ENCODE measurements around the gene PDE6H.
A peak's percentile ranks its signal among the peaks of the same experiment; 100 is the strongest.

The PDE6H gene

DNA sequence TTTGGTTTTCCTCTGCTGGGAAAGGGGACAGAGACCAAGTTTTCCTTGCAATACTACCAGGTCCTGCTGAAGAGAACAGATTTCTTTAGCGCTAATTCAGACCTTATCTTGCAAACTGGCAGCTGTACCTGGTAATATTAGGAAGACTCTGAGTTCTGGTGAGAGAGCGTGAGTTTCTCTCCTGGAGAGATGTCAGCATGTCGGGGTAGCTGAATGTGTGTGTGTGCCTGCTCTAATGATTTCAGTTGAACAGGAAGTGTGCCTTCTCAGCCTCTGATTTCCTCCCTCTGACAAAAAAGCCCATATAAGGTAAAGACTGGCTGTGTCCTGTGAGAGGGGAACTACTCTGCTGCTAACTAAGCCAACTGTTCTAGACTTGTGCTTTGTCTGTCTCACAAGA is 24.2 kb upstream of the PDE6H start:
- Histone ChIP-seq H3K4me2 (ENCODE audit: low read depth, low read length, poor library complexity, severe bottlenecking) (peak overlapping the region; percentile 93), H3K27me3 (ENCODE audit: insufficient read depth, low read length, poor library complexity, severe bottlenecking) (no peaks in the 10 kb centered on the region), H4K20me1 (ENCODE audit: insufficient read depth, low read length, poor library complexity, severe bottlenecking) (peaks cover 41% of the 10 kb centered on the region), H3K36me3 (ENCODE audit: insufficient read depth, low read length) (peaks cover 72% of the 10 kb centered on the region), H3K4me3 (ENCODE audit: low read length, poor library complexity, severe bottlenecking) (peak overlapping the region; percentile 79), H3K9ac (ENCODE audit: low read depth, low read length, poor library complexity, severe bottlenecking) (peak overlapping the region; percentile 98), H3K4me1 (ENCODE audit: insufficient read depth, low read length, poor library complexity, severe bottlenecking) (peaks cover 84% of the 10 kb centered on the region), H3F3A (ENCODE audit: low read depth) (peaks cover 32% of the 10 kb centered on the region), H3K9me3 (ENCODE audit: insufficient read depth, low read depth, low read length) (no peaks in the 10 kb centered on the region), H3K9me2 (replicated peaks; ENCODE audit: low read depth, low read length) (no peaks in the 10 kb centered on the region), H3K79me2 (ENCODE audit: insufficient read depth, low read length) (peaks cover 89% of the 10 kb centered on the region), H2AFZ (ENCODE audit: low read length) (no peak overlapping the region)
- TF ChIP-seq EZH2phosphoT487 (IDR thresholded peaks at IDR 0.05; ENCODE audit: borderline replicate concordance) (no peak), CTCF (conservative IDR thresholded peaks at IDR 0.05; ENCODE audit: low read length) (no peak)

DNA sequence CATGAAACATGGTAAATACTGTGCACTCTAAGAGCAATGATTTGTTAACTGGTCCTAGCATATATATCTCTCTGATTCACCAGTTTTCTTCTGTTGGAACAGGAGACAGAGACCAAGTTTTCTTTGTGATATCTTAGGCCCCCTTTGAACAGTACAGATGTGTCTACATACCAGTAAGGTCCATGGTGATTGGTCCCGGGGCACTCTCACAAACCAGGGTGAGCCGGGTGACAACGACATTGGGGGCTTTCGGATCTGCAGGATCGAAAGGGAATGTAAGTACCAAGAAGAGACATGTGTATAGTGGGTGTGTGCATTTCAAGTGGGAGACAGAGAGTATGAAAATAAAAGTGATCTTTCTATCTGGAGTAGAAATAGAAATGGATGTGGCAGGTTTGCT is 23.2 kb upstream of the PDE6H start:
- H3K4me2 ChIP-seq (ENCODE audit: low read depth, low read length, poor library complexity, severe bottlenecking), result peak overlapping the region; percentile 93
- no peaks in the 10 kb centered on the region for H3K27me3 ChIP-seq (ENCODE audit: insufficient read depth, low read length, poor library complexity, severe bottlenecking)
- H4K20me1 ChIP-seq (ENCODE audit: insufficient read depth, low read length, poor library complexity, severe bottlenecking), result peaks cover 51% of the 10 kb centered on the region
- H2AFZ ChIP-seq (ENCODE audit: low read length), result no peak overlapping the region
- peaks cover 69% of the 10 kb centered on the region for H3K36me3 ChIP-seq (ENCODE audit: insufficient read depth, low read length)
- no peaks in the 10 kb centered on the region for H3K9me2 ChIP-seq (replicated peaks; ENCODE audit: low read depth, low read length)
- H3K4me1 ChIP-seq (ENCODE audit: insufficient read depth, low read length, poor library complexity, severe bottlenecking), result peaks cover 93% of the 10 kb centered on the region
- TF ChIP-seq CTCF (conservative IDR thresholded peaks at IDR 0.05; ENCODE audit: low read length), result no peak
- no peak for TF ChIP-seq EZH2phosphoT487 (IDR thresholded peaks at IDR 0.05; ENCODE audit: borderline replicate concordance)
- peak overlapping the region; percentile 79 for H3K4me3 ChIP-seq (ENCODE audit: low read length, poor library complexity, severe bottlenecking)
- peaks cover 32% of the 10 kb centered on the region for H3F3A ChIP-seq (ENCODE audit: low read depth)
- H3K79me2 ChIP-seq (ENCODE audit: insufficient read depth, low read length), result peaks cover 95% of the 10 kb centered on the region
- peak overlapping the region; percentile 98 for H3K9ac ChIP-seq (ENCODE audit: low read depth, low read length, poor library complexity, severe bottlenecking)
- no peaks in the 10 kb centered on the region for H3K9me3 ChIP-seq (ENCODE audit: insufficient read depth, low read depth, low read length)

GRCh38 chr12:14950421-14950820 is 22.4 kb upstream of the PDE6H start:
- peak overlapping the region; percentile 79 for H3K4me3 ChIP-seq (ENCODE audit: low read length, poor library complexity, severe bottlenecking)
- peaks cover 62% of the 10 kb centered on the region for H3K36me3 ChIP-seq (ENCODE audit: insufficient read depth, low read length)
- TF ChIP-seq EZH2phosphoT487 (IDR thresholded peaks at IDR 0.05; ENCODE audit: borderline replicate concordance), result no peak
- TF ChIP-seq CTCF (conservative IDR thresholded peaks at IDR 0.05; ENCODE audit: low read length), result no peak
- H3K9me3 ChIP-seq (ENCODE audit: insufficient read depth, low read depth, low read length), result no peaks in the 10 kb centered on the region
- peak overlapping the region; percentile 93 for H3K4me2 ChIP-seq (ENCODE audit: low read depth, low read length, poor library complexity, severe bottlenecking)
- no peak overlapping the region for H2AFZ ChIP-seq (ENCODE audit: low read length)
- peak overlapping the region; percentile 98 for H3K9ac ChIP-seq (ENCODE audit: low read depth, low read length, poor library complexity, severe bottlenecking)
- H3K79me2 ChIP-seq (ENCODE audit: insufficient read depth, low read length), result peaks cover 95% of the 10 kb centered on the region
- peaks cover 56% of the 10 kb centered on the region for H4K20me1 ChIP-seq (ENCODE audit: insufficient read depth, low read length, poor library complexity, severe bottlenecking)
- no peaks in the 10 kb centered on the region for H3K9me2 ChIP-seq (replicated peaks; ENCODE audit: low read depth, low read length)
- H3F3A ChIP-seq (ENCODE audit: low read depth), result peaks cover 32% of the 10 kb centered on the region
- no peaks in the 10 kb centered on the region for H3K27me3 ChIP-seq (ENCODE audit: insufficient read depth, low read length, poor library complexity, severe bottlenecking)
- H3K4me1 ChIP-seq (ENCODE audit: insufficient read depth, low read length, poor library complexity, severe bottlenecking), result peaks cover 90% of the 10 kb centered on the region

Data from Loucy (cell line).